22Rv1 (cell line): ENCODE measurements around the gene ATP6V1A.

Experiments used
- ZFX ChIP-seq: fragments of 450-650 bp; IDR thresholded peaks from 2 replicates; pipeline ENCODE4 v1.6.1; 2017; ENCODE audit warnings: antibody characterized with exemption, borderline replicate concordance
- TF ChIP-seq, protein P1 (sequence below): fragments of 450-650 bp; IDR thresholded peaks from 2 replicates; pipeline ENCODE4 v1.5.1; 2017; ENCODE audit warnings: mild to moderate bottlenecking

- TF ChIP-seq, protein P1, sequence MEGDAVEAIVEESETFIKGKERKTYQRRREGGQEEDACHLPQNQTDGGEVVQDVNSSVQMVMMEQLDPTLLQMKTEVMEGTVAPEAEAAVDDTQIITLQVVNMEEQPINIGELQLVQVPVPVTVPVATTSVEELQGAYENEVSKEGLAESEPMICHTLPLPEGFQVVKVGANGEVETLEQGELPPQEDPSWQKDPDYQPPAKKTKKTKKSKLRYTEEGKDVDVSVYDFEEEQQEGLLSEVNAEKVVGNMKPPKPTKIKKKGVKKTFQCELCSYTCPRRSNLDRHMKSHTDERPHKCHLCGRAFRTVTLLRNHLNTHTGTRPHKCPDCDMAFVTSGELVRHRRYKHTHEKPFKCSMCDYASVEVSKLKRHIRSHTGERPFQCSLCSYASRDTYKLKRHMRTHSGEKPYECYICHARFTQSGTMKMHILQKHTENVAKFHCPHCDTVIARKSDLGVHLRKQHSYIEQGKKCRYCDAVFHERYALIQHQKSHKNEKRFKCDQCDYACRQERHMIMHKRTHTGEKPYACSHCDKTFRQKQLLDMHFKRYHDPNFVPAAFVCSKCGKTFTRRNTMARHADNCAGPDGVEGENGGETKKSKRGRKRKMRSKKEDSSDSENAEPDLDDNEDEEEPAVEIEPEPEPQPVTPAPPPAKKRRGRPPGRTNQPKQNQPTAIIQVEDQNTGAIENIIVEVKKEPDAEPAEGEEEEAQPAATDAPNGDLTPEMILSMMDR, result no peak
- TF ChIP-seq ZFX, result no peak
Observed at GRCh38 chr3:113776564-113776963, 29.7 kb downstream of the ATP6V1A start.
